Retinal pigment epithelial cell (primary cell): ENCODE data around the gene RASA2.
A peak's percentile ranks its signal among the peaks of the same experiment; 100 is the strongest.

ENCODE experiments used
- DNase-seq: peaks from one replicate; pipeline ENCODE4 v3.0.0-alpha.2; 2010; ENCODE audit warnings: low read depth
- H3K4me3 ChIP-seq: 2 replicates; pipeline ENCODE4 v1.5.1; 2011; ENCODE audit warnings: mild to moderate bottlenecking, low read length, control low read depth, moderate library complexity
- TF ChIP-seq, protein P1 (sequence below): conservative IDR thresholded peaks from 2 replicates; pipeline ENCODE4 v1.5.1; 2011; ENCODE audit warnings: low read depth, low read length, control low read depth, inconsistent platforms

The RASA2 gene, protein sequence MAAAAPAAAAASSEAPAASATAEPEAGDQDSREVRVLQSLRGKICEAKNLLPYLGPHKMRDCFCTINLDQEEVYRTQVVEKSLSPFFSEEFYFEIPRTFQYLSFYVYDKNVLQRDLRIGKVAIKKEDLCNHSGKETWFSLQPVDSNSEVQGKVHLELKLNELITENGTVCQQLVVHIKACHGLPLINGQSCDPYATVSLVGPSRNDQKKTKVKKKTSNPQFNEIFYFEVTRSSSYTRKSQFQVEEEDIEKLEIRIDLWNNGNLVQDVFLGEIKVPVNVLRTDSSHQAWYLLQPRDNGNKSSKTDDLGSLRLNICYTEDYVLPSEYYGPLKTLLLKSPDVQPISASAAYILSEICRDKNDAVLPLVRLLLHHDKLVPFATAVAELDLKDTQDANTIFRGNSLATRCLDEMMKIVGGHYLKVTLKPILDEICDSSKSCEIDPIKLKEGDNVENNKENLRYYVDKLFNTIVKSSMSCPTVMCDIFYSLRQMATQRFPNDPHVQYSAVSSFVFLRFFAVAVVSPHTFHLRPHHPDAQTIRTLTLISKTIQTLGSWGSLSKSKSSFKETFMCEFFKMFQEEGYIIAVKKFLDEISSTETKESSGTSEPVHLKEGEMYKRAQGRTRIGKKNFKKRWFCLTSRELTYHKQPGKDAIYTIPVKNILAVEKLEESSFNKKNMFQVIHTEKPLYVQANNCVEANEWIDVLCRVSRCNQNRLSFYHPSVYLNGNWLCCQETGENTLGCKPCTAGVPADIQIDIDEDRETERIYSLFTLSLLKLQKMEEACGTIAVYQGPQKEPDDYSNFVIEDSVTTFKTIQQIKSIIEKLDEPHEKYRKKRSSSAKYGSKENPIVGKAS

DNA sequence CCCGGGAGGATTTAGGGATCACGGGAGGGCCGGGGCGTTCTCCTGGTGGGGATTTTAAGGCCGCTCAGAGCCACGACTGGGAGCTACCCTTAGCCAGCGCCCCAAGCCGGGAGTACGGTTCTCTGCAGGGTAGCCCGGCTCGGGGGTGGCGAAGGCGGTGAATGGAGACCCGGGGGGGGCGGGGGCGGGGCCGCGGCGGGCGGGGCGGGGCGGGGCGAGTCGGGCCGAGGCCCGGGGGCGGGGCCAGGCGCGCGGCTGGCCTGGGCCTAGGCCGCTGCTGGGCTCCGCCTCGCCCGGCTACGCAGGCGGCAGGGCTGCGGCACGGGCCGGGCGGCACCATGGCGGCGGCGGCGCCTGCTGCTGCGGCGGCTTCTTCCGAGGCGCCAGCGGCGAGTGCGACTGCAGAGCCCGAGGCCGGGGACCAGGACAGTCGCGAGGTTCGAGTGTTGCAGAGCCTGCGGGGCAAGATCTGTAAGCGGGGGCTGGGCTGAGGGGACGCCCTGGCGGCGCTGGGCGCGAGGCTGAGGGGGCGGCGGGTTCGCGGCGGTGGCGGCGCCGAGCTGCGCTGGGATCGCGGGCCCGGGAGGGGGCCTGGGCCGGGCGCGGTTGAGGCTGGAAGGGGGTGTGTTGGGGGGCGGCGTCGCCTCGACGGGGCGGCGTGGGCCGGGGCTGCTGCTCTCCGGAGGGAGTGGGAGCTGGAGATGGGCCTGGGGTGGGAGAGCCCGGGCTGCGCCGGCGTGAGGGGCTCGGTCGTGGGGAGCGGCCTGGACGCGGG lies at the start of gene RASA2:
TSS of gene RASA2 (plus strand) at position 282 of the 775 bp plus-strand sequence. CDS start at position 339, 57 bp downstream.
- DNase-seq = no peak
- TF ChIP-seq, protein P1, sequence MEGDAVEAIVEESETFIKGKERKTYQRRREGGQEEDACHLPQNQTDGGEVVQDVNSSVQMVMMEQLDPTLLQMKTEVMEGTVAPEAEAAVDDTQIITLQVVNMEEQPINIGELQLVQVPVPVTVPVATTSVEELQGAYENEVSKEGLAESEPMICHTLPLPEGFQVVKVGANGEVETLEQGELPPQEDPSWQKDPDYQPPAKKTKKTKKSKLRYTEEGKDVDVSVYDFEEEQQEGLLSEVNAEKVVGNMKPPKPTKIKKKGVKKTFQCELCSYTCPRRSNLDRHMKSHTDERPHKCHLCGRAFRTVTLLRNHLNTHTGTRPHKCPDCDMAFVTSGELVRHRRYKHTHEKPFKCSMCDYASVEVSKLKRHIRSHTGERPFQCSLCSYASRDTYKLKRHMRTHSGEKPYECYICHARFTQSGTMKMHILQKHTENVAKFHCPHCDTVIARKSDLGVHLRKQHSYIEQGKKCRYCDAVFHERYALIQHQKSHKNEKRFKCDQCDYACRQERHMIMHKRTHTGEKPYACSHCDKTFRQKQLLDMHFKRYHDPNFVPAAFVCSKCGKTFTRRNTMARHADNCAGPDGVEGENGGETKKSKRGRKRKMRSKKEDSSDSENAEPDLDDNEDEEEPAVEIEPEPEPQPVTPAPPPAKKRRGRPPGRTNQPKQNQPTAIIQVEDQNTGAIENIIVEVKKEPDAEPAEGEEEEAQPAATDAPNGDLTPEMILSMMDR = no peak
- peak within 1 kb of the TSS; percentile 69 for H3K4me3 ChIP-seq

- no peak overlapping the region for H3K4me3 ChIP-seq
- TF ChIP-seq, protein P1 = no peak
- no peak for DNase-seq
These were observed 47.2 kb upstream of the RASA2 start for GRCh38 chr3:141439589-141439988.

- DNase-seq = no peak
- TF ChIP-seq, protein P1 = no peak
- H3K4me3 ChIP-seq = no peak overlapping the region
These were observed 45.9 kb upstream of the RASA2 start for GRCh38 chr3:141440942-141441341.

GRCh38 chr3:141441381-141442364 lies 45.2 kb upstream of the RASA2 start:
- no peak for DNase-seq
- TF ChIP-seq, protein P1 = peak; percentile 97
- H3K4me3 ChIP-seq = no peak overlapping the region

GRCh38 chr3:141442446-141442845 lies 44.4 kb upstream of the RASA2 start:
- H3K4me3 ChIP-seq = no peak overlapping the region
- DNase-seq = no peak
- TF ChIP-seq, protein P1 = no peak

DNA sequence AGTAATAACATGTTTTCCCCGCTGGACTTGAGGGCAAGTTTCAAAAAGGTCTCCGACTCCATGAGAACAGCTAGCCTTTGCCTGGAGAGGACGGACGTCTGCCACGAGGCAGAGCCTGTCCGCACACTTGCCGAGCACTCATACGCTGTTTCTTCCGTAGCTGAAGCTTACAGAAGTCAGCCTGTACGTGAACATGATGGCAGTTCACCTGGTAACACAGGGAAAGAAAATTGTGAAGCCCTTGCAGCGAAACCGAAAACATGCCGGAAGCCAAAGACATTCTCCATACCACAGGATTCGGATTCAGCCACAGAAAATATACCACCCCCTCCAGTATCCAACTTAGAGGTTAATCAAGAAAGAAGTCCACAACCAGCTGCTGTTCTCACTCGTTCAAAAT lies 43.9 kb upstream of the RASA2 start:
- H3K4me3 ChIP-seq = no peak overlapping the region
- TF ChIP-seq, protein P1 = no peak
- DNase-seq = no peak
